SJSA1 (cell line): ENCODE results near the gene EMP2. TPM values are rescaled to one million over a fixed set of nuclear protein-coding genes. Genes with fewer than 3 reads are reported as not detected.

Experiments
- DNase-seq, 2 experiments: peaks; one replicate each; pipeline ENCODE4 v3.0.0-alpha.2; 2015 to 2020; ENCODE audit warnings: low spot score in 2 of 2, low read depth in 1 of 2
- H3K27ac ChIP-seq: fragments of 250-450 bp; sonication (Bioruptor Pico); 2 replicates; pipeline ENCODE4 v1.5.1; 2020; ENCODE audit warnings: mild to moderate bottlenecking, moderate library complexity
- H3K27me3 ChIP-seq: fragments of 250-450 bp; sonication (Bioruptor Pico); replicated peaks from 2 replicates; pipeline ENCODE4 v1.5.1; 2020; ENCODE audit warnings: mild to moderate bottlenecking, moderate library complexity
- H3K36me3 ChIP-seq: fragments of 250-450 bp; sonication (Bioruptor Pico); 2 replicates; pipeline ENCODE4 v1.5.1; 2020; ENCODE audit warnings: mild to moderate bottlenecking
- H3K4me1 ChIP-seq: fragments of 250-450 bp; sonication (Bioruptor Pico); replicated peaks from 2 replicates; pipeline ENCODE4 v1.6.1; 2021; ENCODE audit warnings: mild to moderate bottlenecking
- H3K4me3 ChIP-seq: fragments of 250-450 bp; sonication (Bioruptor Pico); 2 replicates; pipeline ENCODE4 v1.5.1; 2020; ENCODE audit warnings: mild to moderate bottlenecking
- H3K9me3 ChIP-seq: fragments of 250-450 bp; sonication (Bioruptor Pico); replicated peaks from 2 replicates; pipeline ENCODE4 v1.5.1; 2020; ENCODE audit warnings: mild to moderate bottlenecking
- total RNA-seq: library from RNA; depleted of rRNA; stranded (reverse); fragments of >200 nt; shearing (Covaris generic); gene quantifications from 2 replicates; pipeline ENCODE4 v1.2.3, GENCODE V29; 2014

Gene EMP2
- total RNA-seq, 1 experiment from 2014 or later, result 9.8 TPM

- DNase-seq, result no peak
- Histone ChIP-seq H3K27me3 (no peaks in the 10 kb centered on the region), H3K27ac (no peak overlapping the region), H3K9me3 (no peaks in the 10 kb centered on the region), H3K36me3 (no peaks in the 10 kb centered on the region), H3K4me3 (no peak overlapping the region), H3K4me1 (no peaks in the 10 kb centered on the region)
Observed at GRCh38 chr16:10601444-10602408, 21.3 kb upstream of the EMP2 start.

- Histone ChIP-seq H3K27me3 (no peaks in the 10 kb centered on the region), H3K27ac (no peak overlapping the region), H3K4me3 (no peak overlapping the region), H3K36me3 (no peaks in the 10 kb centered on the region), H3K4me1 (no peaks in the 10 kb centered on the region), H3K9me3 (no peaks in the 10 kb centered on the region)
- no peak for DNase-seq
Observed at GRCh38 chr16:10600782-10601443, 20.5 kb upstream of the EMP2 start.

GRCh38 chr16:10599626-10600025 lies 19.2 kb upstream of the EMP2 start:
- H3K4me1 ChIP-seq, result no peaks in the 10 kb centered on the region
- H3K27me3 ChIP-seq, result no peaks in the 10 kb centered on the region
- H3K27ac ChIP-seq, result no peak overlapping the region

GRCh38 chr16:10598157-10598556 lies 17.8 kb upstream of the EMP2 start:
- Histone ChIP-seq H3K36me3 (no peaks in the 10 kb centered on the region), H3K9me3 (no peaks in the 10 kb centered on the region), H3K4me3 (no peak overlapping the region), H3K27ac (no peak overlapping the region), H3K27me3 (no peaks in the 10 kb centered on the region), H3K4me1 (no peaks in the 10 kb centered on the region)
- no peak for DNase-seq

More at GRCh38 chr16:10599626-10600025, 19.2 kb upstream of the EMP2 start:
- no peaks in the 10 kb centered on the region for H3K36me3 ChIP-seq
- H3K9me3 ChIP-seq, result no peaks in the 10 kb centered on the region
- no peak for DNase-seq
- no peak overlapping the region for H3K4me3 ChIP-seq

GRCh38 chr16:10597187-10597601 lies 16.8 kb upstream of the EMP2 start:
- Histone ChIP-seq H3K4me3 (no peak overlapping the region), H3K9me3 (no peaks in the 10 kb centered on the region), H3K27me3 (no peaks in the 10 kb centered on the region), H3K36me3 (no peaks in the 10 kb centered on the region), H3K4me1 (no peaks in the 10 kb centered on the region), H3K27ac (no peak overlapping the region)
- no peak for DNase-seq

GRCh38 chr16:10594312-10594950 lies 14.0 kb upstream of the EMP2 start:
- no peaks in the 10 kb centered on the region for H3K9me3 ChIP-seq
- no peak for DNase-seq
- no peaks in the 10 kb centered on the region for H3K4me1 ChIP-seq
- no peaks in the 10 kb centered on the region for H3K27me3 ChIP-seq
- no peak overlapping the region for H3K27ac ChIP-seq
- H3K36me3 ChIP-seq, result no peaks in the 10 kb centered on the region
- no peak overlapping the region for H3K4me3 ChIP-seq

- no peak for DNase-seq
- Histone ChIP-seq H3K36me3 (no peaks in the 10 kb centered on the region), H3K4me3 (no peak overlapping the region), H3K4me1 (no peaks in the 10 kb centered on the region), H3K27me3 (no peaks in the 10 kb centered on the region), H3K27ac (no peak overlapping the region), H3K9me3 (no peaks in the 10 kb centered on the region)
Observed at GRCh38 chr16:10592611-10593010, 12.2 kb upstream of the EMP2 start.

- Histone ChIP-seq H3K9me3 (no peaks in the 10 kb centered on the region), H3K4me3 (no peak overlapping the region), H3K27ac (no peak overlapping the region), H3K4me1 (no peaks in the 10 kb centered on the region), H3K27me3 (no peaks in the 10 kb centered on the region; the same call in 1 of the 2 replicates), H3K36me3 (no peaks in the 10 kb centered on the region)
- no peak for DNase-seq
Observed at GRCh38 chr16:10590342-10590741, 9.9 kb upstream of the EMP2 start.

GRCh38 chr16:10589109-10589508 lies 8.7 kb upstream of the EMP2 start:
- no peaks in the 10 kb centered on the region for H3K9me3 ChIP-seq
- H3K4me1 ChIP-seq, result no peaks in the 10 kb centered on the region
- no peaks in the 10 kb centered on the region; the same call in 1 of the 2 replicates for H3K27me3 ChIP-seq
- H3K27ac ChIP-seq, result no peak overlapping the region
- DNase-seq, result no peak
- H3K4me3 ChIP-seq, result no peak overlapping the region
- no peaks in the 10 kb centered on the region for H3K36me3 ChIP-seq

- H3K4me3 ChIP-seq, result no peak overlapping the region
- H3K9me3 ChIP-seq, result no peaks in the 10 kb centered on the region
- H3K36me3 ChIP-seq, result no peaks in the 10 kb centered on the region
- H3K27ac ChIP-seq, result no peak overlapping the region
- no peaks in the 10 kb centered on the region; the same call in 1 of the 2 replicates for H3K27me3 ChIP-seq
- no peak for DNase-seq
- H3K4me1 ChIP-seq, result no peaks in the 10 kb centered on the region
Observed at GRCh38 chr16:10587622-10588021, 7.2 kb upstream of the EMP2 start.

GRCh38 chr16:10584981-10585438 lies 4.6 kb upstream of the EMP2 start:
- Histone ChIP-seq H3K27ac (no peak overlapping the region), H3K27me3 (no peaks in the 10 kb centered on the region; the same call in 1 of the 2 replicates), H3K9me3 (no peaks in the 10 kb centered on the region), H3K4me1 (peaks cover 5% of the 10 kb centered on the region), H3K36me3 (peaks cover 5% of the 10 kb centered on the region), H3K4me3 (no peak overlapping the region)
- no peak for DNase-seq

- DNase-seq, result no peak
- Histone ChIP-seq H3K4me1 (peaks cover 10% of the 10 kb centered on the region), H3K36me3 (peaks cover 6% of the 10 kb centered on the region), H3K27me3 (no peaks in the 10 kb centered on the region; the same call in 1 of the 2 replicates), H3K9me3 (no peaks in the 10 kb centered on the region), H3K27ac (no peak overlapping the region), H3K4me3 (no peak overlapping the region)
Observed at GRCh38 chr16:10583269-10583668, 2.9 kb upstream of the EMP2 start.

GRCh38 chr16:10581507-10581906 lies 1.1 kb upstream of the EMP2 start:
- H3K36me3 ChIP-seq, result peaks cover 6% of the 10 kb centered on the region
- no peaks in the 10 kb centered on the region for H3K9me3 ChIP-seq
- H3K4me1 ChIP-seq, result peaks cover 10% of the 10 kb centered on the region
- H3K4me3 ChIP-seq, result no peak overlapping the region
- H3K27ac ChIP-seq, result no peak overlapping the region
- DNase-seq, result no peak
- no peaks in the 10 kb centered on the region; the same call in 1 of the 2 replicates for H3K27me3 ChIP-seq
